AG09319 (cell line): ENCODE results near the gene IL21.
"Not testable (repeated sequence)": the region's sequence is repeated elsewhere in the genome, so short reads cannot be mapped to it uniquely, and the experiment has no call there.

ENCODE experiments used
- DNase-seq: peaks from one replicate; pipeline ENCODE4 v3.0.0-alpha.2; 2010; ENCODE audit warnings: low read depth; ENCODE audit errors: extremely low read depth
- TF ChIP-seq, protein P1 (sequence below): IDR thresholded peaks from 2 replicates; pipeline ENCODE4 v1.5.1; 2011; ENCODE audit warnings: low read depth, mild to moderate bottlenecking, inconsistent platforms, low read length, moderate library complexity

The IL21 gene

GRCh38 chr4:122577808-122578781, 42.8 kb downstream of the IL21 start:
- TF ChIP-seq, protein P1, sequence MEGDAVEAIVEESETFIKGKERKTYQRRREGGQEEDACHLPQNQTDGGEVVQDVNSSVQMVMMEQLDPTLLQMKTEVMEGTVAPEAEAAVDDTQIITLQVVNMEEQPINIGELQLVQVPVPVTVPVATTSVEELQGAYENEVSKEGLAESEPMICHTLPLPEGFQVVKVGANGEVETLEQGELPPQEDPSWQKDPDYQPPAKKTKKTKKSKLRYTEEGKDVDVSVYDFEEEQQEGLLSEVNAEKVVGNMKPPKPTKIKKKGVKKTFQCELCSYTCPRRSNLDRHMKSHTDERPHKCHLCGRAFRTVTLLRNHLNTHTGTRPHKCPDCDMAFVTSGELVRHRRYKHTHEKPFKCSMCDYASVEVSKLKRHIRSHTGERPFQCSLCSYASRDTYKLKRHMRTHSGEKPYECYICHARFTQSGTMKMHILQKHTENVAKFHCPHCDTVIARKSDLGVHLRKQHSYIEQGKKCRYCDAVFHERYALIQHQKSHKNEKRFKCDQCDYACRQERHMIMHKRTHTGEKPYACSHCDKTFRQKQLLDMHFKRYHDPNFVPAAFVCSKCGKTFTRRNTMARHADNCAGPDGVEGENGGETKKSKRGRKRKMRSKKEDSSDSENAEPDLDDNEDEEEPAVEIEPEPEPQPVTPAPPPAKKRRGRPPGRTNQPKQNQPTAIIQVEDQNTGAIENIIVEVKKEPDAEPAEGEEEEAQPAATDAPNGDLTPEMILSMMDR = peak; percentile 78
- DNase-seq = no peak

GRCh38 chr4:122577189-122577553, 43.7 kb downstream of the IL21 start:
- no peak for DNase-seq
- TF ChIP-seq, protein P1 = no peak

GRCh38 chr4:122576261-122577188, 44.3 kb downstream of the IL21 start:
- DNase-seq = peak; percentile 11
- TF ChIP-seq, protein P1 = peak; percentile 56

GRCh38 chr4:122574347-122574746, 46.5 kb downstream of the IL21 start:
- not testable (repeated sequence) for DNase-seq

- no peak for DNase-seq
- TF ChIP-seq, protein P1 = no peak
Observed at GRCh38 chr4:122562449-122562848, 58.4 kb downstream of the IL21 start.
